Fibroblast of lung (primary cell): ENCODE data around the gene SRGAP2B. TPM values are rescaled to one million over a fixed set of nuclear protein-coding genes. Genes with fewer than 3 reads are reported as not detected.
"Not testable (repeated sequence)": the region's sequence is repeated elsewhere in the genome, so short reads cannot be mapped to it uniquely, and the experiment has no call there.

Source experiments
- DNase-seq, 2 donors: peaks; one replicate each; pipeline versions ENCODE4 v3.0.0 to v3.0.0-alpha.2; 2010; ENCODE audit warnings: low read depth in 2 of 2
- H2AFZ ChIP-seq: 2 replicates; pipeline ENCODE4 v1.5.1; 2012; ENCODE audit warnings: low read length, control low read depth, inconsistent platforms
- H3K27ac ChIP-seq: 2 replicates; pipeline ENCODE4 v1.5.1; 2011; ENCODE audit warnings: low read length, control low read depth; ENCODE audit not compliant: insufficient read depth
- H3K27me3 ChIP-seq: 2 replicates; pipeline ENCODE4 v1.5.1; 2011; ENCODE audit warnings: mild to moderate bottlenecking, low read length; ENCODE audit not compliant: control insufficient read depth, insufficient read depth
- H3K36me3 ChIP-seq: 2 replicates; pipeline ENCODE4 v1.5.1; 2011; ENCODE audit warnings: low read length; ENCODE audit not compliant: control insufficient read depth, insufficient read depth
- H3K4me1 ChIP-seq: 2 replicates; pipeline ENCODE4 v1.5.1; 2011; ENCODE audit warnings: low read length; ENCODE audit not compliant: control insufficient read depth, insufficient read depth; ENCODE audit errors: extremely low read depth
- H3K4me2 ChIP-seq: 2 replicates; pipeline ENCODE4 v1.5.1; 2011; ENCODE audit warnings: low read length, control low read depth; ENCODE audit not compliant: insufficient read depth; ENCODE audit errors: extremely low read depth
- H3K4me3 ChIP-seq, 4 experiments: fragments of 200-600 bp in 1 of 4; sonication (generic) in 1 of 4; replicated peaks in 1 of 4; 2 replicates each; pipeline ENCODE4 v1.5.1; 2011 to 2016; ENCODE audit warnings: low read length in 4 of 4, low read depth in 3 of 4, mild to moderate bottlenecking in 3 of 4, control low read depth in 2 of 4, inconsistent platforms in 1 of 4, mixed read lengths in 1 of 4; ENCODE audit not compliant: insufficient read depth in 1 of 4; ENCODE audit errors: control extremely low read depth in 1 of 4
- H3K79me2 ChIP-seq: 2 replicates; pipeline ENCODE4 v1.5.1; 2012; ENCODE audit warnings: mild to moderate bottlenecking, low read length, inconsistent platforms; ENCODE audit not compliant: control insufficient read depth, insufficient read depth
- H3K9ac ChIP-seq: 2 replicates; pipeline ENCODE4 v1.5.1; 2011; ENCODE audit warnings: mild to moderate bottlenecking, low read length, control low read depth; ENCODE audit not compliant: insufficient read depth
- H3K9me3 ChIP-seq: 2 replicates; pipeline ENCODE4 v1.5.1; 2012; ENCODE audit warnings: low read depth, low read length; ENCODE audit not compliant: control insufficient read depth, insufficient read depth
- H4K20me1 ChIP-seq: 2 replicates; pipeline ENCODE4 v1.5.1; 2011; ENCODE audit warnings: low read length; ENCODE audit not compliant: control insufficient read depth, insufficient read depth; ENCODE audit errors: extremely low read depth
- polyA plus RNA-seq, 2 donors: library from polyadenylated mRNA; depleted of rRNA in 1 of 2; stranded (reverse) in 1 of 2; unstranded in 1 of 2; fragments of >200 nt; gene quantifications; 2 replicates each; pipeline ENCODE4 v1.2.1, GENCODE V29; 2011 to 2012; ENCODE audit warnings: missing spikeins in 1 of 2
- total RNA-seq: library from RNA; depleted of rRNA; stranded (reverse); fragments of >200 nt; gene quantifications from 2 replicates; pipeline ENCODE4 v1.2.1, GENCODE V29; 2014

The SRGAP2B gene
- total and polyA plus RNA-seq, 2 donors (not counting 1 experiment from before 2014, with no cell fraction given) = 24.8 to 32.7 TPM

DNA sequence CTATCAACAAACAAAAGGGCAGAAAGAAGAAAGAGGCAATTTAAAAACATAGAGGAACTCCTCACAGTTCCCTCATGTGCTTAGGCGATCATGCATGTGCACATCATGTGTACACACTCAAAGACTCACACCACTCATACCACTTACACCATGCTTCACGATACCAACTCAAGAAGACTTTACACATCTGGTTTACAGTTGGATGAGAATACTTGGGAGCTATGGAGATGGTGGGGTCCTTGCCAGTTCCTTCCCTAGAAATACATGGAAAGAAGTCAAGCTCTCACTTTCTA lies 96.2 kb downstream of the SRGAP2B start:
- not testable (repeated sequence) for H3K4me3 ChIP-seq, H3K79me2 ChIP-seq, DNase-seq, H3K4me1 ChIP-seq, H3K36me3 ChIP-seq, H3K27ac ChIP-seq, H3K9ac ChIP-seq, H4K20me1 ChIP-seq, H2AFZ ChIP-seq, H3K27me3 ChIP-seq, H3K4me2 ChIP-seq, H3K9me3 ChIP-seq

DNA sequence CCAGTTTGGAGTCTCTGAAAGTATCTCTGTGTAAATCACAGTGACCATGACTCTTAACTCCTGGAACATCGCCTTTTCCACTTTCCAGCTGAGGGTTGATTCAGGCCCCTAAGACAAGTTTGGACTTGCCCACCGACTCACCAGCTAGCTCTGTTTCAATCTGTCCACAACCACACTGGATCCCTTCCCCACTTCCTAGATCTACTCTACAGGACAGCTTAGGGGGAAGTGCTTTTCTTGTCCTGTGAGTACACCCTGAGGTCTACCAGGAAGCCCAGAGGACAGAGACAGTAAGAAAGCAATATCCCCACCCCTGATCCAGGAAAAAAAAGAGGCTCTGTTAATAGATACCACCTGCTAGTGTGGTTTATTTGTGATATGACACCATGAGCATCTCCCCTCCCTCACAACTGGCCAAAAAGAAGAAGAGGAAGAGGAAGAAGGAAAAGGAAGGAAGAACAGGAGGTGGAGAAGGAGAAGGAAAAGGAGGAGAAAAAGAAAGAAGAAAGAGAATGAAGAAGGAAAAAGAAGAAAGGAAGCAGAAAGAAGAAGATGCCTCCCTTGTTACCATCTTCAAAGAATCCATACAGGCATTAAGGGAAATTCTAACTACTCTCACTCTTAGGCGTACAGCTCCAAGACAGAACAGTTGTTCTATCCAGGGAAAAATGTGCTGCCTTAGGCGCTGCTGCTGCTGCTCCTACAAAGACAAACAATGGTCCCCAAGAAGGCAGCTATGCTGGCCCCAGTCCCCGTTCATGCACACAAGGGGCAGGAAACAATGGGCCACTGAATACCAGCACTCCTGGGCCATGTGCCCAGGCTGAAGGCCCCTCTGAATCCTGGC lies 96.8 kb downstream of the SRGAP2B start:
- not testable (repeated sequence) for DNase-seq, H3K4me1 ChIP-seq, H3K36me3 ChIP-seq, H3K79me2 ChIP-seq, H3K4me3 ChIP-seq, H2AFZ ChIP-seq, H3K27ac ChIP-seq, H4K20me1 ChIP-seq, H3K9me3 ChIP-seq, H3K9ac ChIP-seq, H3K4me2 ChIP-seq, H3K27me3 ChIP-seq

GRCh38 chr1:144995833-144996410 lies 99.2 kb downstream of the SRGAP2B start:
- H3K79me2 ChIP-seq, H4K20me1 ChIP-seq, H3K9me3 ChIP-seq, H3K36me3 ChIP-seq, H3K9ac ChIP-seq, H3K27ac ChIP-seq, H3K27me3 ChIP-seq, H2AFZ ChIP-seq, H3K4me2 ChIP-seq, H3K4me3 ChIP-seq, H3K4me1 ChIP-seq: not testable (repeated sequence)
- peak; percentile 53 to 60 for DNase-seq

- H3K4me1 ChIP-seq, H3K9ac ChIP-seq, H3K27ac ChIP-seq, H3K36me3 ChIP-seq, H3K9me3 ChIP-seq, H3K27me3 ChIP-seq, H3K4me2 ChIP-seq, H3K79me2 ChIP-seq, H3K4me3 ChIP-seq, H2AFZ ChIP-seq, H4K20me1 ChIP-seq: not testable (repeated sequence)
- peak; percentile 47 to 91 for DNase-seq
These were observed 102.2 kb downstream of the SRGAP2B start for GRCh38 chr1:144992915-144993314.

DNA sequence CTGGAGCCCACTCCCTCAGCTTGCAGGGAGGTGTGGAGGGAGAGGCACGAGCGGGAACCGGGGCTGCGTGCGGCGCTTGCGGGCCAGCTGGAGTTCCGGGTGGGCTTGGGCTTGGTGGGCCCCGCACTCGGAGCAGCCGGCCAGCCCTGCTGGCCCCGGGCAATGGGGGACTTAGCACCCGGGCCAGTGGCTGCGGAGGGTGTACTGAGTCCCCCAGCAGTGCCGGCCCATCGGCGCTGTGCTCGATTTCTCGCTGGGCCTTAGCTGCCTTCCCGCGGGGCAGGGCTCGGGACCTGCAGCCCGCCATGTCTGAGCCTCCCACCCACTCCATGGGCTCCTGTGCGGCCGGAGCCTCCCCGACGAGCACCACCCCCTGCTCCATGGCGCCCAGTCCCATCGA lies 104.5 kb downstream of the SRGAP2B start:
- not testable (repeated sequence) for H3K27ac ChIP-seq, DNase-seq, H3K36me3 ChIP-seq, H3K27me3 ChIP-seq, H3K4me2 ChIP-seq, H3K79me2 ChIP-seq, H2AFZ ChIP-seq, H3K4me3 ChIP-seq, H3K9ac ChIP-seq, H3K9me3 ChIP-seq, H4K20me1 ChIP-seq, H3K4me1 ChIP-seq

DNA sequence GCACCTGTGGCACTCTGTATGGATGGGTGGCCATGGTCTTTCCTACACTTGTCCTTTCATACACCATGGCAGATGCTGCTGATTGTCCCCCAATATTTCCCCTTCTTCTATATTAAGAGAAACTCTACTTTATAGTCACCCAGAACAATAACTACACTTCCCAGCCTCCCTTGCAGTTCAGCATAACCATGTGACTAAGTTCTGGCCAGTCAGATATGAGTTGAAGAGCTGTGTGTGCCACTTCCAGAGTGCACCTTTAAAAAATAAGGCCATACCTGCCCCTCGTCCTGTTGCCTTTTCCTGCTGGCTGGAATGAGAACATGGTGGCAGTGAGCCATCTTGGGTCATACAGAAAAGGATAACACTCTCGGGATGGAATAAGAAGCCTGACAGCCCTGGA lies 108.0 kb downstream of the SRGAP2B start:
- not testable (repeated sequence) for H2AFZ ChIP-seq, H3K4me2 ChIP-seq, H3K79me2 ChIP-seq, H3K36me3 ChIP-seq, H3K9ac ChIP-seq, H3K4me1 ChIP-seq, H3K9me3 ChIP-seq, H4K20me1 ChIP-seq, H3K27me3 ChIP-seq, DNase-seq, H3K4me3 ChIP-seq, H3K27ac ChIP-seq
